Effector memory CD4-positive, alpha-beta T cell (primary cell): Measurements from ENCODE around the gene EPS15.

Source experiments
- DNase-seq, 3 donors: peaks; one replicate each; pipeline ENCODE4 v3.0.0-alpha.2; 2020
- H3K27ac ChIP-seq: 2 replicates; pipeline ENCODE4 v1.7.0; 2013; ENCODE audit warnings: mild to moderate bottlenecking, low read length, moderate library complexity; ENCODE audit not compliant: insufficient read depth, poor library complexity, severe bottlenecking
- H3K27me3 ChIP-seq: replicated peaks from 2 replicates; pipeline ENCODE4 v1.7.0; 2013; ENCODE audit warnings: mild to moderate bottlenecking, low read length; ENCODE audit not compliant: insufficient read depth, control insufficient read depth, poor library complexity, severe bottlenecking
- H3K36me3 ChIP-seq: 2 replicates; pipeline ENCODE4 v1.7.0; 2013; ENCODE audit warnings: mild to moderate bottlenecking, low read length, moderate library complexity; ENCODE audit not compliant: control insufficient read depth, insufficient read depth
- H3K4me1 ChIP-seq: 2 replicates; pipeline ENCODE4 v1.7.0; 2013; ENCODE audit warnings: low read length, mild to moderate bottlenecking; ENCODE audit not compliant: control insufficient read depth, insufficient read depth, poor library complexity, severe bottlenecking
- H3K4me3 ChIP-seq: 2 replicates; pipeline ENCODE4 v1.7.0; 2013; ENCODE audit warnings: low read length, low read depth, mild to moderate bottlenecking; ENCODE audit not compliant: insufficient read depth, poor library complexity, severe bottlenecking
- H3K9me3 ChIP-seq: 2 replicates; pipeline ENCODE4 v1.7.0; 2013; ENCODE audit warnings: mild to moderate bottlenecking, low read length, moderate library complexity; ENCODE audit not compliant: control insufficient read depth

Gene EPS15

GRCh38 chr1:51313961-51314777, 204.9 kb downstream of the EPS15 start:
- no peak for DNase-seq
- H3K27ac ChIP-seq, result no peak overlapping the region
- H3K9me3 ChIP-seq, result no peaks in the 10 kb centered on the region
- H3K4me3 ChIP-seq, result no peak overlapping the region
- H3K36me3 ChIP-seq, result no peaks in the 10 kb centered on the region
- H3K4me1 ChIP-seq, result no peaks in the 10 kb centered on the region
- no peaks in the 10 kb centered on the region for H3K27me3 ChIP-seq

GRCh38 chr1:51313268-51313852, 205.7 kb downstream of the EPS15 start:
- Histone ChIP-seq H3K27ac (no peak overlapping the region), H3K9me3 (no peaks in the 10 kb centered on the region), H3K36me3 (no peaks in the 10 kb centered on the region), H3K4me3 (no peak overlapping the region), H3K4me1 (no peaks in the 10 kb centered on the region), H3K27me3 (no peaks in the 10 kb centered on the region)
- DNase-seq, result no peak

GRCh38 chr1:51312718-51313117, 206.3 kb downstream of the EPS15 start:
- H3K4me1 ChIP-seq, result no peaks in the 10 kb centered on the region
- H3K4me3 ChIP-seq, result no peak overlapping the region
- no peak overlapping the region for H3K27ac ChIP-seq
- no peaks in the 10 kb centered on the region for H3K27me3 ChIP-seq
- H3K36me3 ChIP-seq, result no peaks in the 10 kb centered on the region
- no peaks in the 10 kb centered on the region for H3K9me3 ChIP-seq
- DNase-seq, result no peak

- no peaks in the 10 kb centered on the region for H3K4me1 ChIP-seq
- H3K27ac ChIP-seq, result no peak overlapping the region
- H3K9me3 ChIP-seq, result no peaks in the 10 kb centered on the region
- DNase-seq, result no peak
- H3K4me3 ChIP-seq, result no peak overlapping the region
- no peaks in the 10 kb centered on the region for H3K27me3 ChIP-seq
- no peaks in the 10 kb centered on the region for H3K36me3 ChIP-seq
These were observed 207.2 kb downstream of the EPS15 start for GRCh38 chr1:51311826-51312225.

- H3K9me3 ChIP-seq, result no peaks in the 10 kb centered on the region
- no peak overlapping the region for H3K4me3 ChIP-seq
- DNase-seq, result no peak
- H3K4me1 ChIP-seq, result no peaks in the 10 kb centered on the region
- H3K27ac ChIP-seq, result no peak overlapping the region
- H3K27me3 ChIP-seq, result no peaks in the 10 kb centered on the region
- H3K36me3 ChIP-seq, result no peaks in the 10 kb centered on the region
These were observed 208.0 kb downstream of the EPS15 start for GRCh38 chr1:51310871-51311613.

- H3K27ac ChIP-seq, result no peak overlapping the region
- H3K36me3 ChIP-seq, result no peaks in the 10 kb centered on the region
- no peaks in the 10 kb centered on the region for H3K9me3 ChIP-seq
- H3K4me1 ChIP-seq, result no peaks in the 10 kb centered on the region
- no peak for DNase-seq
- H3K27me3 ChIP-seq, result no peaks in the 10 kb centered on the region
- H3K4me3 ChIP-seq, result no peak overlapping the region
These were observed 209.8 kb downstream of the EPS15 start for GRCh38 chr1:51309291-51309690.

GRCh38 chr1:51308636-51309035, 210.4 kb downstream of the EPS15 start:
- H3K36me3 ChIP-seq, result no peaks in the 10 kb centered on the region
- H3K4me3 ChIP-seq, result no peak overlapping the region
- H3K27ac ChIP-seq, result no peak overlapping the region
- H3K9me3 ChIP-seq, result no peaks in the 10 kb centered on the region
- no peak for DNase-seq
- no peaks in the 10 kb centered on the region for H3K27me3 ChIP-seq
- no peaks in the 10 kb centered on the region for H3K4me1 ChIP-seq

GRCh38 chr1:51306950-51307349, 212.1 kb downstream of the EPS15 start:
- Histone ChIP-seq H3K4me3 (no peak overlapping the region), H3K9me3 (no peaks in the 10 kb centered on the region), H3K27me3 (no peaks in the 10 kb centered on the region), H3K27ac (no peak overlapping the region), H3K4me1 (no peaks in the 10 kb centered on the region), H3K36me3 (no peaks in the 10 kb centered on the region)
- DNase-seq, result no peak

- DNase-seq, result no peak
- no peaks in the 10 kb centered on the region for H3K27me3 ChIP-seq
- no peaks in the 10 kb centered on the region for H3K36me3 ChIP-seq
- H3K4me1 ChIP-seq, result no peaks in the 10 kb centered on the region
- H3K9me3 ChIP-seq, result no peaks in the 10 kb centered on the region
- H3K4me3 ChIP-seq, result no peak overlapping the region
- no peak overlapping the region for H3K27ac ChIP-seq
These were observed 213.7 kb downstream of the EPS15 start for GRCh38 chr1:51305371-51305823.

GRCh38 chr1:51304360-51304759, 214.7 kb downstream of the EPS15 start:
- DNase-seq, result no peak
- H3K4me3 ChIP-seq, result no peak overlapping the region
- H3K27me3 ChIP-seq, result no peaks in the 10 kb centered on the region
- H3K9me3 ChIP-seq, result no peaks in the 10 kb centered on the region
- H3K36me3 ChIP-seq, result no peaks in the 10 kb centered on the region
- H3K4me1 ChIP-seq, result no peaks in the 10 kb centered on the region
- no peak overlapping the region for H3K27ac ChIP-seq
